Nephron progenitor cell (in vitro differentiated cells): ENCODE measurements around the gene CLEC4E.

Source experiments
- DNase-seq: peaks from one replicate; pipeline ENCODE4 v3.0.0; 2021
- H3K27ac Mint-ChIP-seq: 2 replicates; pipeline ENCODE4 v1.8.0; 2021; ENCODE audit warnings: mild to moderate bottlenecking, moderate library complexity, mixed read lengths
- H3K27me3 Mint-ChIP-seq: 2 replicates; pipeline ENCODE4 v1.8.0; 2021; ENCODE audit warnings: mild to moderate bottlenecking, low read depth, mixed read lengths; ENCODE audit not compliant: poor library complexity
- H3K36me3 Mint-ChIP-seq: 2 replicates; pipeline ENCODE4 v1.8.0; 2021; ENCODE audit warnings: low read depth, mixed read lengths
- H3K4me1 Mint-ChIP-seq: 2 replicates; pipeline ENCODE4 v1.8.0; 2021; ENCODE audit warnings: mixed read lengths
- H3K4me3 Mint-ChIP-seq: 2 replicates; pipeline ENCODE4 v1.8.0; 2021; ENCODE audit warnings: mild to moderate bottlenecking, moderate library complexity, mixed read lengths
- H3K9me3 Mint-ChIP-seq: 2 replicates; pipeline ENCODE4 v1.8.0; 2021; ENCODE audit warnings: mild to moderate bottlenecking, moderate library complexity, mixed read lengths
- CTCF ChIP-seq: fragments of 200-600 bp; sonication (generic); IDR thresholded peaks from 2 replicates; pipeline ENCODE4 v1.5.0; 2021; ENCODE audit warnings: antibody characterized with exemption

CLEC4E gene

GRCh38 chr12:8527250-8528130 is 13.2 kb downstream of the CLEC4E start:
- peaks cover 42% of the 10 kb centered on the region for H3K9me3 Mint-ChIP-seq
- peaks cover 4% of the 10 kb centered on the region for H3K4me1 Mint-ChIP-seq
- no peaks in the 10 kb centered on the region for H3K36me3 Mint-ChIP-seq
- DNase-seq: no peak
- TF ChIP-seq CTCF: no peak
- peaks cover 14% of the 10 kb centered on the region for H3K27me3 Mint-ChIP-seq
- no peak overlapping the region for H3K27ac Mint-ChIP-seq
- no peak overlapping the region for H3K4me3 Mint-ChIP-seq

- peaks cover 16% of the 10 kb centered on the region for H3K9me3 Mint-ChIP-seq
- H3K27ac Mint-ChIP-seq: no peak overlapping the region
- DNase-seq: no peak
- H3K36me3 Mint-ChIP-seq: no peaks in the 10 kb centered on the region
- H3K4me1 Mint-ChIP-seq: no peaks in the 10 kb centered on the region
- H3K4me3 Mint-ChIP-seq: no peak overlapping the region
- TF ChIP-seq CTCF: no peak
- peaks cover 3% of the 10 kb centered on the region for H3K27me3 Mint-ChIP-seq
Observed at GRCh38 chr12:8519171-8519570, 21.5 kb downstream of the CLEC4E start.

GRCh38 chr12:8517971-8518370 is 22.7 kb downstream of the CLEC4E start:
- DNase-seq: no peak
- H3K4me1 Mint-ChIP-seq: no peaks in the 10 kb centered on the region
- peaks cover 6% of the 10 kb centered on the region for H3K27me3 Mint-ChIP-seq
- H3K36me3 Mint-ChIP-seq: no peaks in the 10 kb centered on the region
- TF ChIP-seq CTCF: no peak
- H3K9me3 Mint-ChIP-seq: peaks cover 4% of the 10 kb centered on the region
- no peak overlapping the region for H3K27ac Mint-ChIP-seq
- no peak overlapping the region for H3K4me3 Mint-ChIP-seq

- H3K27me3 Mint-ChIP-seq: peaks cover 6% of the 10 kb centered on the region
- no peaks in the 10 kb centered on the region for H3K9me3 Mint-ChIP-seq
- no peak within 1 kb of the TSS for H3K4me3 Mint-ChIP-seq
- no peaks in the 10 kb centered on the region for H3K36me3 Mint-ChIP-seq
- H3K4me1 Mint-ChIP-seq: peaks cover 6% of the 10 kb centered on the region
- H3K27ac Mint-ChIP-seq: no peak within 1 kb of the TSS
- TF ChIP-seq CTCF: no peak
- no peak for DNase-seq
Observed at GRCh38 chr12:8513256-8513655, 27.4 kb downstream of the CLEC4E start, which contains the start of gene CLEC4D. CLEC4D (plus strand) TSS chr12:8513503; CDS start chr12:8513733, 230 bp downstream.

GRCh38 chr12:8508910-8509841 is 31.5 kb downstream of the CLEC4E start:
- Mint-ChIP-seq H3K36me3 (no peaks in the 10 kb centered on the region), H3K27me3 (peaks cover 13% of the 10 kb centered on the region), H3K4me1 (peaks cover 12% of the 10 kb centered on the region), H3K4me3 (no peak overlapping the region), H3K9me3 (no peaks in the 10 kb centered on the region), H3K27ac (no peak overlapping the region)
- DNase-seq: no peak
- no peak for TF ChIP-seq CTCF
